ENCODE data around the gene FBXL7.

FBXL7 gene

GRCh38 chr5:15499528-15500324, at the start of gene FBXL7:
TSS of gene FBXL7 (plus strand) at chr5:15500180.
- DNase-seq = no peak

DNA sequence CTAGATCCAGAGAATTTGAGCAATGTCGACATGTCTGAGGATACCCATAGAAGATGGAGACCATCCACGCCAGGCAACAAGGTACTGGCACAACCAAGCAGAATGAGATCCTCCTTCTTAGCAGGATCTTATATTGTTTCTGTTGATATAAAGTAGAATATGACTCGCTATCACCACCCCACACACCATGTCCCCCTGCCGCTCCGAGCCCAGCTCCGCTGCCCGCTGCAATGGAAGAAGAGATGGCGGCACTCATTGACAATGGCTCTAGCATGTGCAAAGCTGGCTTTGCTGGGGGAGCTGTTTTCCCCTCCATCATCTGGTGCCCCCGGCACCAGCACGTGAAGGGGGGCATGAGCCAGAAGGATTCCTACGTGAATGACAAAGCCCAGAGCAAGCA, 49.5 kb upstream of the FBXL7 start:
- no peak for DNase-seq

- no peak for DNase-seq
Measured at GRCh38 chr5:15450949-15451348, 49.0 kb upstream of the FBXL7 start.

- no peak for DNase-seq
Measured at GRCh38 chr5:15452030-15452429, 48.0 kb upstream of the FBXL7 start.

- DNase-seq = no peak
Measured at GRCh38 chr5:15452781-15453180, 47.2 kb upstream of the FBXL7 start.

- no peak for DNase-seq
Measured at GRCh38 chr5:15459200-15459599, 40.8 kb upstream of the FBXL7 start.

DNA sequence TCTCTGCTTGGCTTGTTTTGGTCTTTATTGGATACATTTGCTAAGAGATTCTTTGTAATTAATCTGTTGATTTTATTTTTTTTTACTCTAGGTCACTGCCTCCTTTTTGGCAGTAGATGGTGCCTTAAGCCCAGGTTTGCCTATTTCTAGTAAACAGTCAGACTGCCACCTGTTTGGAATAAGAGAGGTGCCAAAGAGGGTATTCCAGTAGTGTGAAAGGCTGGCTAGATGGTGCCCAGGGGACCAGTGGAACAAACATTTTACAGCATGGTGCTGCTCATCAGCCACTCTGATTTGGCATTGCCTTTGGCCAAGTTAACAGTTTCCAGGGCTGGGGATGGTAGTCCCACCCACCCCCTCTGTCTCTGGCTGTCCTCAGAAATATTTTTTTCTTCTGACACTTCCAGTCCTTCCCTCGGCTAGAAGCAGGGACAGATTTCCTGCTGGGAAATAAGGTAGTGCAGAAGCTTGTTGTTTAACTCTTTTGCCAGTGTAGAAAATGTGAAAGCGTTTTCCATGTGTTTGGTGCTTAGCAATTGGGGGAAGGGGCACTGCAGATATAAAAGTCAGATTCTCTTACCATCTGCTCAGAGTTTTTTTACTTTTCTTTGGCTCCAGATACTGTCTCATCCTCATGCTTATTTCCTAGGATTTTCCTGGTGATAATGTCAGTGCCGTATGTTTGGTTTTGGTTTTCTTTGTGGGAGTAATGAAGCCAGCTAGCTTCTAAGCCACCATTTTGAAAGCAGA, 36.6 kb upstream of the FBXL7 start:
- no peak for DNase-seq

GRCh38 chr5:15472116-15472515, 27.9 kb upstream of the FBXL7 start:
- no peak for DNase-seq

GRCh38 chr5:15474143-15474719, 25.7 kb upstream of the FBXL7 start:
- no peak for DNase-seq

GRCh38 chr5:15475367-15475766, 24.6 kb upstream of the FBXL7 start:
- DNase-seq = no peak

DNA sequence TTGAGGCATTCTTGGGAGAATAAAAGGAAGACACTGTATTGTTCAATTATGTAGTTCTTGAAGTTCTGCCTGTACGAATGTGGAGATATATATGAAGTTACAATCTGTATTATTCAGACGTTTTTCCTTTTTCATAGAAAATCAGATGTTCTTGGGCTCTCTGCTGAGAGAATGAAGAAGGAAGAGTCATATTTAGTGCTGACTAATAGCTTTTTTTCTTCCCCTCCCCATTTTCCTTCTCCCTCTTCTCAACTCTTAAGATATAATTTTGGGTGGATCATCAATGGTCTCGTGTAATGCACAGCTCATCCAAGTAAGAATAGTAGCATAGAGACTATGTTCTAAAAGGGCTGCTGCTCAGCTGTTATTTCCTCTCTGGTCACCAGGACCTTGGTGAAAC, 23.0 kb upstream of the FBXL7 start:
- DNase-seq = no peak

DNA sequence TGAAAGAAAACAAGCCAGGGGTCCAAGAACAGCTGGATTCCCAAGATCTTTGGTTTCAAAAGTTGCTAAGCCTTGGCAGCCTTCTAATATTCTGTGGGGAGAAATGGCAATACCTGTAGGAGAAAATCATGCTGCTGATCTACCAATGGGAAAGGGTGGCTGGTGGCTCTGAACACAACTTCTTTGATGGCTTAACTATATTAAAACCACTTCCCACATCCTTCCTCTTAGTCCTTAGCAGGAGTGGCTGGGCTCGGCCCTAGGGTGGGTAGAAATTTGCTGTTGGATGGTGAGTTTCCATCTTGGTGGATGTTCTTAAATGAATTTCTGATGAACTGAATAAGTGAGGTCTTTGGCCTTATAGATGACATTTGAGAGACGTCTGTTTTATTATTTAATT, 19.5 kb upstream of the FBXL7 start:
- no peak for DNase-seq

DNA sequence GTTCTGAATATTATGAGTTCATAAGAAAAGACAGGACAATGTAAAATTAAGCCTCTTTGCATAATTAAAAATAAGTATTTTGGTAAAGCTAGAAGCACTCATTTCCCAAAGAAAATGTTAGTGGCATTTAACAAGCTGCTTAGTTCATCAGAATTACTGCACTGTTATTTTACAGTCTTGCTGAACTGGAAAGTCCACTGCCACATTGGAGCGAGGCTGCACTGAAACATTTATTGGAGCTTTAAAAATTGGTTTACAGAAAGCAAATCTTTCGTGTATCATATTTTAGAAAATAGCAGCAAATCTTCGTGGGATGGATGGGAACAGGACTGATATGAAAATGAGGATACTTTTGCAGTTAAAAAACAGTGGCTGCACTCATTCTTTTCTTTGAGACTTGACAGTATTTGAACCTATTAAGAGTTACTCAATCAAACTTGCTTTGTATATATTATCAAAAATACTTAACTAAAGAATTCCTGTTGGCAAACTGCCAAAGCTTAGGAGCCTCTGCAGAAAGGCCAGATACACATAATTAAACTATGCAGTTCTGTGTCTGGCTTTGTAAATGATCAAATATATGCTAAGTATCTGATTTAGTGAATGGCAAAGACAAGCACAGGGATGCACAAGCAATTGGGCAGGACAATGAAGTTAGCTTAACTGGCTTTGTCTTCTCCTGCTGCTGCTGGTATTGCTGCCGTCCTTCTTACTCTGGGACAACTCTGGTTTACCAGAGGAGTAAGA, 16.5 kb upstream of the FBXL7 start:
- no peak for DNase-seq

DNA sequence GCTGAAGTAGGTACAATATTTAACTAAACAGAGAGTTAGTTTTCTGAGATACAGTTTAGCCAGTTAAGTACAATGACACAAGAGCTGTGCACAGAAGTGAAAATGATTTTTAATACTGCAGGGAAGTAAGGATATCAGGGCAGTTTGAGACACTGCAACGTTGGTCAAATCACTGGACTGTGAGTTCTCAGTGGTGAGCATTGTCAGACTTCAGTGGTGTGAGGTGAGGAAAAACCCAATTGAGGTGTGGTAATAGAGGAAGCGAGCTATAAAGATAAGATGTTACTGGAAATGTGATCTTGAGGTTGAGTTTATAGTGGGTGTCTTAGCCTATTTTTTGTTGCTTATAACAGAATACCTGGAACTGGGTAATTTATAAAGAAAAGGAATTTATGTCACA, 12.8 kb upstream of the FBXL7 start:
- DNase-seq = no peak

DNA sequence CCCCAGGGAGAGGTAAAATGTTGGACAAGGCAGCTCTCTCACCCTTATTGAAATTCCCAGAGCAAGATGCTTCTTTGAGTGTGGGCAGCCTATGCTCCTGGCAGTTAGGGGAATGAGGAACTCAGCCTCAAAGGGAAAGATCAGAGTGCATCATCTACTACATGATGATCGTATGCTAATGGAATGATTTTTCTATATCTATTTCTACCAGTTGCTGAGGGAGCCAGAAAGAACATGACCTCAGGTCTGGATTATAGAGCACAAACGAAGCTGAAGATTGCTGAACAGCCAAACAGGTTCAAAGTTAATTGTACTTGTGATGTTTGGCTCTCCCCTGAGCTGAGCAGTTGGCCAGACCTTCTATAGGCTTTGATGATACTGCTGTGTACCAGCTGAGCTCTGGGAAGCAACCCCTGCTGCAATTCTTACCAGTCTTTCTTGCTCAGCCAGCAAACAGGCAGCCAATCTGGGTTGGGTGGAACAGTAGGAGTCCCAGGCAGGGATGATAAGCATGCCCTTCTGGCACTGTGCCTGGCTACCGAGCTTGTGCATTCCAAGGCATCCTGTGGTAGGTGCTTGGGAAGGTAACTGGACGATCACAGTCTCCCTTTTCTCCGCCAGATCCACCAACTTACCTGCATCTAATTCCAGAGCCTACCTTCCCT, 10.3 kb upstream of the FBXL7 start:
- DNase-seq = no peak

DNA sequence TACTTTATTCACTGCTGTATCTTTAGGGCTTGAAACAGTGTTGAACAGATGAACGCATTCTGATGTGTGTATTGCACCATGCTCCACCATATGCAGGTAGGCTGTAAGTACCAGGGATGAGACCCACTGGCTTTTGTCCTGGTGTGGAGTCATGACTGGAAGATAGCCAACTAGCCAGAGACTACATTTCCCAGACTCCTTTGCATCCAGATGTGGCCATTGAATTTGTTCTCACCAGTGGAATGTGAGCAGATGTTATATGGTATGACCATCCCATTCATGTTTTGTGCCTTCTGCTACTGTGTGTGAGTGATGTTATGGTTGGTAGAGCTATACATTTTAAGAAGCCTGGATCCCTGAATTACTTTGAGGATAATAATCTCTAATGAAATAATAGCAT, 7.4 kb upstream of the FBXL7 start:
- no peak for DNase-seq

- no peak for DNase-seq
Measured at GRCh38 chr5:15493501-15493900, 6.5 kb upstream of the FBXL7 start.

DNA sequence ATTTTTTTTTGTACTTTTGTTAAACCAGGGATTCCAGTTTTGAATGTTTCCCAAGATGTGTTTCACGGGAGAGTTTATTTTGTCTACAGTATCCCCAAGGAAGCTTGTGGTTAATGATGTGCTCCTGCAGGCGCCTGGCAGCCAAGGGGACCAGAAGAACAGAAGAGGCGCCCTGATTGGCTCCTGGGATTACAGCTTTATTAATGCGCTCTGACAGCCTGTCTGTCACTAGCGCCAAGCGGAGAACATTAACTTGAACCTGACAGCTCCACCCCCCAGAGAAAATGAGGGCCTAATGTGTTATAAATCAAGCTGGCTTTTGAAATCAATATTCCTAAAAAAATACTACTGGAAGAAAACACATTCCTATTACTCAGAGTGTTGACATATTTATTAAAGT, 5.0 kb upstream of the FBXL7 start:
- no peak for DNase-seq

GRCh38 chr5:15496886-15497285, 3.1 kb upstream of the FBXL7 start:
- DNase-seq = no peak

DNA sequence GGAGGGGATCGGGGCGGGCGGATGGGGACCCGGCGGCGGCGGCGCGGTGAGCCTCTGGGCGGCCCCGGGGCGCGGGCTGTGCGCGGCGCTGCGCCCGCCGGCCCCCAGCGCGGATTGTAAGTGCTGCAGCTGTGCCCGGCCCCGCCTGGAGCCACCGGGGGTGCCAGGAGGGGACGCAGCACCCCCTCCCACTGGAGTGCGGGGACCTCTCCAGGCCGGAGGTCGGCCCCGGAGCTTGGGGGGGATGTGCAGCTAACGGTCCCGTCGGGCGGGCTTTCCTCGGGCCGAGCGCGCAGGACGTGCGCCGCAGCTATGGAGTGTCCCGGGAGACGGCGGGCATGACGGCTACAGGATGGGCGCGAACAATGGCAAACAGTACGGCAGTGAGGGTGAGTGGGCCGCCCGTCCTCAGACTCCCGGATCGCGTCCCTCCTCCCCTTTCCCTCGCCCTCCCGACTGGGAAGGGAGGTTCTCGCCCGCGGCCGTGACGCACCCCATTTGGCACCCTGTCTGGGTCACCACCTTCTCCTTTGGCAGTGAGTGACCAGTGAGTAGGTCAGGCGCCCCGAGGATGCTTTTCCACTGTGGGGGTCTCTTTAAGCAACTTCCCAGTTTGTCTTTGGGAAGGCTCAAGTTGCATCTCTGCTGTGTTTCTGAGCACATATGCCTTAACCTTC, 483 bp downstream of the FBXL7 start:
- no peak for DNase-seq

DNA sequence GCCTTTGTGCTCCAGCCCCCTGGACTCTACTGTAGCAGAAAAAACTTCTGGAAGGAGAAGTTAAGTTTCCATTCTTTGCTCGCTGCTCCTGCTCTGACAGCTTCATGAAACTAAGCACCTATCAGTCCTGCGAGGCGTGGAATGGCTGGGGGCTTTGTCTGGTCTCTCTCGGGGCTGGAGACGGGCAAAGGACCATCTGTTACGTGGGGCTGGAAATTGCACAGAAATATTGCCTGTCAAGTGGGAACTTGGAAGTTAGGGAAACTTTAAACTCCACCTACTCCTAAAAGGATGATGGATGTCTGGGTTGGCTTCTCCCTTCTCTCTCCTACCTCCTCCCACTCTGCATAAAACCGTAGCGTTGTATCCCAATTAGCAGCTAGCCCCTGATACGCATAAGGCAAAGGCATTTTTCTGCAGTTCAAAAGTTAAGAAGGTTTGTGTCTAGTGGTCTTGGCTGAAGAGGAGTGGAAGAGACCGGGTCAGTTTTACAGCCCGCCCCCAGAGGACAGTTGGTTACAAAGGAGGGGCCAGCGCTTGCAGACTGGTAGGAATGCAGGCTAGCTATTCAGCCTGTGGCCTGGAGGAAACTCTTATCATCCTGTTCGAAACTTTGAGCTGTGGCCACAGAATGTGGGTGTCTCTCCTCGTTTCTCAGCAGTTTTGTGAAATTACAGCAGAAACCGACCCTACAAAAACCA, 1.3 kb downstream of the FBXL7 start:
- no peak for DNase-seq

- no peak for DNase-seq
Measured at GRCh38 chr5:15502208-15502607, 2.2 kb downstream of the FBXL7 start.

Data from hematopoietic multipotent progenitor cell treated with erythropoietin and hydrocortisone succinate and interleukin-3 and kit ligand, for 8 days (in vitro differentiated cells).